Kidney epithelial cell (primary cell): Measurements from ENCODE around the gene CCR2. TPM values are rescaled to one million over a fixed set of nuclear protein-coding genes. Genes with fewer than 3 reads are reported as not detected.
A peak's percentile ranks its signal among the peaks of the same experiment; 100 is the strongest.
"Not testable (repeated sequence)": the region's sequence is repeated elsewhere in the genome, so short reads cannot be mapped to it uniquely, and the experiment has no call there.

Source experiments
- DNase-seq: peaks from one replicate; pipeline ENCODE4 v3.0.0-alpha.2; 2010; ENCODE audit warnings: low read depth
- H3K27me3 ChIP-seq: 2 replicates; pipeline ENCODE4 v1.6.0; 2011; ENCODE audit warnings: low read length; ENCODE audit not compliant: control insufficient read depth, insufficient read depth
- H3K36me3 ChIP-seq: 2 replicates; pipeline ENCODE4 v1.5.1; 2011; ENCODE audit warnings: low read length; ENCODE audit not compliant: control insufficient read depth, insufficient read depth
- H3K4me3 ChIP-seq: 2 replicates; pipeline ENCODE4 v1.5.1; 2011; ENCODE audit warnings: low read depth, mild to moderate bottlenecking, control low read depth, low read length
- CTCF ChIP-seq: IDR thresholded peaks from 2 replicates; pipeline ENCODE4 v1.5.1; 2011; ENCODE audit warnings: mild to moderate bottlenecking, moderate library complexity, low read length, control low read depth, inconsistent platforms; ENCODE audit not compliant: insufficient read depth, poor library complexity, severe bottlenecking
- total RNA-seq: library from RNA; depleted of rRNA; stranded (reverse); fragments of >200 nt; gene quantifications from 2 replicates; pipeline ENCODE4 v1.2.3, GENCODE V29; 2015

Gene CCR2
- total RNA-seq, 1 donor from 2014 or later: not detected

- H3K27me3 ChIP-seq: no peaks in the 10 kb centered on the region
- no peaks in the 10 kb centered on the region for H3K36me3 ChIP-seq
- no peak for TF ChIP-seq CTCF
- DNase-seq: no peak
- no peak overlapping the region for H3K4me3 ChIP-seq
Measured at GRCh38 chr3:46381625-46382024, 27.7 kb downstream of the CCR2 start.

- no peak for TF ChIP-seq CTCF
- Histone ChIP-seq H3K36me3 (no peaks in the 10 kb centered on the region), H3K4me3 (no peak overlapping the region), H3K27me3 (no peaks in the 10 kb centered on the region)
- DNase-seq: no peak
Measured at GRCh38 chr3:46383211-46383950, 29.5 kb downstream of the CCR2 start.

GRCh38 chr3:46383951-46384330 lies 30.0 kb downstream of the CCR2 start:
- no peaks in the 10 kb centered on the region for H3K27me3 ChIP-seq
- H3K36me3 ChIP-seq: no peaks in the 10 kb centered on the region
- no peak overlapping the region for H3K4me3 ChIP-seq
- TF ChIP-seq CTCF: no peak
- DNase-seq: no peak

- H3K4me3 ChIP-seq: no peak overlapping the region
- H3K36me3 ChIP-seq: no peaks in the 10 kb centered on the region
- peak; percentile 45 for DNase-seq
- no peak for TF ChIP-seq CTCF
- no peaks in the 10 kb centered on the region for H3K27me3 ChIP-seq
Measured at GRCh38 chr3:46386205-46386604, 32.3 kb downstream of the CCR2 start.

GRCh38 chr3:46388847-46389246 lies 34.9 kb downstream of the CCR2 start:
- not testable (repeated sequence) for DNase-seq, H3K27me3 ChIP-seq, H3K4me3 ChIP-seq, H3K36me3 ChIP-seq

- Histone ChIP-seq H3K4me3 (no peak overlapping the region), H3K36me3 (no peaks in the 10 kb centered on the region), H3K27me3 (no peaks in the 10 kb centered on the region)
- no peak for TF ChIP-seq CTCF
- DNase-seq: no peak
Measured at GRCh38 chr3:46389306-46389705, 35.4 kb downstream of the CCR2 start.

GRCh38 chr3:46391526-46391925 lies 37.6 kb downstream of the CCR2 start:
- not testable (repeated sequence) for H3K36me3 ChIP-seq, H3K4me3 ChIP-seq, H3K27me3 ChIP-seq, DNase-seq
